ENCODE data around the gene CDK16. TPM values are rescaled to one million over a fixed set of nuclear protein-coding genes. Genes with fewer than 3 reads are reported as not detected.

Gene CDK16
- total and polyA plus RNA-seq, 11 donors, result 100 to 209 (median 142) TPM

DNA sequence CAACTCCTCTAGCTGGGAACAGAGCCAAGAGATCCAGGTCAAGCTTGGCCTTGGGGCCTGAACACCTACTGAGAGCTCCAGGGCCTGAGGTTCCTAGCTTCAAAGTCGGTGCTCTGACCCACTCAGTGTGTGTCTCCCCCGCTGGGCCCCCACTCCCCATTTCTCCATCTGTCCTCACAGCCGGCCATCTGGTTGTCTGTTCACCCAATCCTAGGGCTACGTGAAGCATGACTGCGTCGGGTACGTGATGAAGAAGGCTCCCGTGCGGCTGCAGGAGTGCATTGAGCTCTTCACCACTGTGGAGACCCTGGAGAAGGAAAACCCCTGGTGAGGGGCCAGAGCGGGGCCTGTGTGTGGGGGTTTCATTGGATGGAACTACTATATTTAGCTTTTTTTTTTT, 26.7 kb downstream of the CDK16 start:
- Histone ChIP-seq H3K4me1 (no peaks in the 10 kb centered on the region), H3K36me3 (peaks cover 0 to 73% (median 49%) of the 10 kb centered on the region in 9 donors), H3K9me3 (no peaks in the 10 kb centered on the region), H3K4me3 (no peak overlapping the region), H3K27me3 (peaks cover 0 to 19% (median 0%) of the 10 kb centered on the region in 9 donors), H3K27ac (no peak overlapping the region)
- DNase-seq (no peak), ATAC-seq (no peak)
- intact Hi-C loops (cut with DNase I), result no loop called here
- no peak for TF ChIP-seq POLR2A (IDR thresholded peaks at IDR 0.05)
- TF ChIP-seq, protein P1, sequence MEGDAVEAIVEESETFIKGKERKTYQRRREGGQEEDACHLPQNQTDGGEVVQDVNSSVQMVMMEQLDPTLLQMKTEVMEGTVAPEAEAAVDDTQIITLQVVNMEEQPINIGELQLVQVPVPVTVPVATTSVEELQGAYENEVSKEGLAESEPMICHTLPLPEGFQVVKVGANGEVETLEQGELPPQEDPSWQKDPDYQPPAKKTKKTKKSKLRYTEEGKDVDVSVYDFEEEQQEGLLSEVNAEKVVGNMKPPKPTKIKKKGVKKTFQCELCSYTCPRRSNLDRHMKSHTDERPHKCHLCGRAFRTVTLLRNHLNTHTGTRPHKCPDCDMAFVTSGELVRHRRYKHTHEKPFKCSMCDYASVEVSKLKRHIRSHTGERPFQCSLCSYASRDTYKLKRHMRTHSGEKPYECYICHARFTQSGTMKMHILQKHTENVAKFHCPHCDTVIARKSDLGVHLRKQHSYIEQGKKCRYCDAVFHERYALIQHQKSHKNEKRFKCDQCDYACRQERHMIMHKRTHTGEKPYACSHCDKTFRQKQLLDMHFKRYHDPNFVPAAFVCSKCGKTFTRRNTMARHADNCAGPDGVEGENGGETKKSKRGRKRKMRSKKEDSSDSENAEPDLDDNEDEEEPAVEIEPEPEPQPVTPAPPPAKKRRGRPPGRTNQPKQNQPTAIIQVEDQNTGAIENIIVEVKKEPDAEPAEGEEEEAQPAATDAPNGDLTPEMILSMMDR (IDR thresholded peaks at IDR 0.05), result no peak
- 87 to 91% (median 89%) methylated on average over 10 of the region's 10 CpGs for WGBS, 4 donors

DNA sequence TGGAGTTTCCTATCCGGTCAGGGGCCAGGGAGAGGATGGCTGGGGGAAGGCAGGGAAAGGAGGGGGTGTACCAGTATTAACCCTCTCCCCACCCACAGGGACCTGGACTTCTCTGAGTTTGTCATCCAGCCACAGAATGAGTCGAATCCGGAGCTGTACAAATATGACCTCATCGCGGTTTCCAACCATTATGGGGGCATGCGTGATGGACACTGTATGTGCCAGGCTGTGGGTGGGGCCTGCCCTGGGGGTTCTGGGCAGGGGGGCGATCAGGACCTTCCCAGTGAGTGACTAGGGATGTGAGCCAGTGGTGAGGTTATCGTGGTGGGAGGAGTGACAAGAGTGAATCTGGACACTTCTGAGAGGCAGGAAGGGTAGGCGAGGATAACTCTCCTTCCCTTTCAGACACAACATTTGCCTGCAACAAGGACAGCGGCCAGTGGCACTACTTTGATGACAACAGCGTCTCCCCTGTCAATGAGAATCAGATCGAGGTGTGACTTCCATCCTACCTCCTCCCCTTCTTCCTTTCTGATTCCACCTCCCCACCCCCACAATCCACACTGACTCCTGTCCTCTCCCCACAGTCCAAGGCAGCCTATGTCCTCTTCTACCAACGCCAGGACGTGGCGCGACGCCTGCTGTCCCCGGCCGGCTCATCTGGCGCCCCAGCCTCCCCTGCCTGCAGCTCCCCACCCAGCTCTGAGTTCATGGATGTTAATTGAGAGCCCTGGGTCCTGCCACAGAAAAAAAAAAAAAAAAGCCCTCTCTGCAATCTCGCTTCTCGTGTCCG, 28.9 kb downstream of the CDK16 start:
- intact Hi-C loops (cut with DNase I), result no loop called here
- peaks cover 0 to 52% (median 27%) of the 10 kb centered on the region in 9 donors for H3K36me3 ChIP-seq
- DNase-seq (no peak), ATAC-seq (peak in 1 of 4 donors; percentile 14)
- WGBS, 4 donors, result 79 to 82% (median 81%) methylated on average over 23 of the region's 23 CpGs
- peaks cover 0 to 12% (median 0%) of the 10 kb centered on the region in 9 donors for H3K27me3 ChIP-seq
- no peaks in the 10 kb centered on the region for H3K9me3 ChIP-seq
- H3K27ac ChIP-seq, result no peak overlapping the region
- no peak for TF ChIP-seq POLR2A (IDR thresholded peaks at IDR 0.05)
- TF ChIP-seq, protein P1 (IDR thresholded peaks at IDR 0.05), result no peak
- H3K4me3 ChIP-seq, result no peak overlapping the region
- H3K4me1 ChIP-seq, result no peaks in the 10 kb centered on the region

DNA sequence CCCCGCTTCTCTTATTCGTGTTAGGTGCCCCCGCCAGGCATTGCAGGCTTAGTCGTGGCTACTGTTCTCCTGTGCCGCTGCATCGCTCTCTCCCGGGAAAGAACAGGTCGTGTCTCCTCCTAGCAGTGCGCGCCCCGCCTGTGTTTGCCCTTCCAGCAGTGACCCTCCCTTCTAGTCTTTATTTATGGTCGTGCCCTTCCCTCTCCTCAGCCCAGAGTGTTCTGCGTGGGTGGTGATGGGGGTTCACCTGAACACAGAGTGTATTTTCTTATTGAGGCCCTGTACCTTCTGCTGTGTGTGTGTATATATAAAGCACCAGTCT, 29.5 kb downstream of the CDK16 start:
- Histone ChIP-seq H3K27ac (no peak overlapping the region), H3K9me3 (peaks cover 0 to 3% (median 0%) of the 10 kb centered on the region in 12 donors), H3K27me3 (peaks cover 0 to 10% (median 0%) of the 10 kb centered on the region in 9 donors), H3K4me1 (no peaks in the 10 kb centered on the region), H3K36me3 (peaks cover 0 to 46% (median 23%) of the 10 kb centered on the region in 9 donors), H3K4me3 (no peak overlapping the region)
- 78 to 87% (median 82%) methylated on average over 13 of the region's 13 CpGs for WGBS, 4 donors
- DNase-seq (no peak), ATAC-seq (no peak)
- TF ChIP-seq POLR2A (IDR thresholded peaks at IDR 0.05), result no peak
- TF ChIP-seq, protein P1 (IDR thresholded peaks at IDR 0.05), result no peak
- intact Hi-C loops (cut with DNase I), result no loop called here

DNA sequence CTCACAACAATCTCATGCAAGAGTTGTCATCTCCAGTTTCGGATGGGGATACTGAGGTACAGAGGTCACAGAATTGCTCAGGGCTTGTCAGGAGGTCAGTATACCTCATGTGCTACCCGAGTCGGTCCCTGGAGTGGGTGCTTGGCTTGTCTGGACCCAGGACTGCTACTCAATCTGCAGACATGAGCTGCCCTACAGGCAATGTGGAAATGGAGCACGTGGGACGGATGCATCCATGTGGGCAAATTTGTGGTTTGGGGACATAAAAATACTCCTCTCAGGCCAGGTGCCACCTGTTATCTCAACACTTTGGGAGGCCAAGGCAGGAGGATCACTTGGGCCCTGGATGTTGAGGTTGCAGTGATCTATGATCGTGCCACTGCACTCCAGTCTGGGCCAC, 30.1 kb downstream of the CDK16 start:
- TF ChIP-seq, protein P1 (IDR thresholded peaks at IDR 0.05), result no peak
- TF ChIP-seq POLR2A (IDR thresholded peaks at IDR 0.05), result no peak
- H3K9me3 ChIP-seq, result peaks cover 0 to 10% (median 0%) of the 10 kb centered on the region in 12 donors
- no peak for DNase-seq
- H3K27me3 ChIP-seq, result peaks cover 0 to 10% (median 0%) of the 10 kb centered on the region in 9 donors
- ATAC-seq, result no peak
- WGBS, 4 donors, result 79 to 92% (median 91%) methylated on average over 6 of the region's 6 CpGs
- intact Hi-C loops (cut with DNase I), result no loop called here
- no peak overlapping the region for H3K27ac ChIP-seq
- peaks cover 0 to 40% (median 23%) of the 10 kb centered on the region in 9 donors for H3K36me3 ChIP-seq
- no peaks in the 10 kb centered on the region for H3K4me1 ChIP-seq
- no peak overlapping the region for H3K4me3 ChIP-seq

Data from heart left ventricle (tissue), 16 donors.